Activated CD4-positive, alpha-beta T cell treated with anti-CD3 and anti-CD28 coated beads, Interleukin-2, amount 10 ng/mL, durations not matched to agents 24 days and 14 days (primary cell): Measurements from ENCODE around the gene PRR5L. TPM values are rescaled to one million over a fixed set of nuclear protein-coding genes. Genes with fewer than 3 reads are reported as not detected.
A peak's percentile ranks its signal among the peaks of the same experiment; 100 is the strongest.

ENCODE experiments used
- DNase-seq: peaks from one replicate; pipeline ENCODE4 v3.0.0; 2022
- H3K27ac Mint-ChIP-seq: one replicate; pipeline ENCODE4 v1.8.0; 2022; ENCODE audit warnings: mild to moderate bottlenecking, mixed read lengths
- H3K27me3 Mint-ChIP-seq: one replicate; pipeline ENCODE4 v1.8.0; 2022; ENCODE audit warnings: mixed read lengths
- H3K36me3 Mint-ChIP-seq: one replicate; pipeline ENCODE4 v1.8.0; 2022; ENCODE audit warnings: low read depth, mild to moderate bottlenecking, mixed read lengths
- H3K4me1 Mint-ChIP-seq: one replicate; pipeline ENCODE4 v1.8.0; 2021; ENCODE audit warnings: mixed read lengths
- H3K4me3 Mint-ChIP-seq: one replicate; pipeline ENCODE4 v1.8.0; 2022; ENCODE audit warnings: mild to moderate bottlenecking, moderate library complexity, mixed read lengths
- H3K9me3 Mint-ChIP-seq: one replicate; pipeline ENCODE4 v1.8.0; 2021; ENCODE audit warnings: mixed read lengths
- intact Hi-C: fragments of 100-400 bp; cut with micrococcal nuclease; formaldehyde crosslinking; loops from one replicate; pipeline ENCODE4 v1.15.1; 2023
- total RNA-seq: library from RNA; stranded (reverse); gene quantifications from 2 replicates; pipeline ENCODE4 v1.2.3, GENCODE V29; 2022

The PRR5L gene
- total RNA-seq, 1 donor from 2014 or later, result 54.5 TPM

GRCh38 chr11:36485298-36486002 is 189.4 kb downstream of the PRR5L start:
- intact Hi-C loops, result no loop called here
- Mint-ChIP-seq H3K36me3 (peaks cover 50% of the 10 kb centered on the region), H3K27me3 (no peaks in the 10 kb centered on the region), H3K4me3 (no peak overlapping the region), H3K27ac (no peak overlapping the region), H3K4me1 (peaks cover 17% of the 10 kb centered on the region), H3K9me3 (no peaks in the 10 kb centered on the region)
- DNase-seq, result no peak

GRCh38 chr11:36487619-36488018 is 191.5 kb downstream of the PRR5L start:
- intact Hi-C loops, result no loop called here
- Mint-ChIP-seq H3K27ac (no peak overlapping the region), H3K36me3 (peaks cover 62% of the 10 kb centered on the region), H3K4me1 (peaks cover 20% of the 10 kb centered on the region), H3K9me3 (no peaks in the 10 kb centered on the region), H3K4me3 (no peak overlapping the region), H3K27me3 (no peaks in the 10 kb centered on the region)
- no peak for DNase-seq

DNA sequence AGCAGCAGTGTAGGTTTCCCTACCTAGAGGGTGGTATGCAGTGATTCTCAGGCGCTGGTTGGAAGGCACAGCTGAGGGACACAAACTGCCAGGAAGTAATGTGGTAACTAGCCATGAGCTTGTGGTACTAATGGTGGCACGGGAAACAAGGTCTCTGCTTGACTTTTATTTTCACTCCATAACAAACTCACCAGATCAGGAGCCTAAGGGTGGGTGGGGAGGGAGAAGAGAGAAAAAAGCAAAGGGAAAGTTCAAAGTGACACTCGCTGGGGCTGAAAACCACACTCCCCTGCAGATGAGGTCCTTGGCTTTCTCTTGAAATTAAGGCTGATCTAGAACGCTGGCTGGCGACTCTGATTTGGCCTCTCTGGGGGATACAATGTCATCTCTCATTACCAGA is 192.0 kb downstream of the PRR5L start:
- Mint-ChIP-seq H3K27me3 (no peaks in the 10 kb centered on the region), H3K27ac (no peak overlapping the region), H3K36me3 (peaks cover 65% of the 10 kb centered on the region), H3K4me1 (peaks cover 20% of the 10 kb centered on the region), H3K9me3 (no peaks in the 10 kb centered on the region), H3K4me3 (no peak overlapping the region)
- no peak for DNase-seq
- intact Hi-C loops, result no loop called here

DNA sequence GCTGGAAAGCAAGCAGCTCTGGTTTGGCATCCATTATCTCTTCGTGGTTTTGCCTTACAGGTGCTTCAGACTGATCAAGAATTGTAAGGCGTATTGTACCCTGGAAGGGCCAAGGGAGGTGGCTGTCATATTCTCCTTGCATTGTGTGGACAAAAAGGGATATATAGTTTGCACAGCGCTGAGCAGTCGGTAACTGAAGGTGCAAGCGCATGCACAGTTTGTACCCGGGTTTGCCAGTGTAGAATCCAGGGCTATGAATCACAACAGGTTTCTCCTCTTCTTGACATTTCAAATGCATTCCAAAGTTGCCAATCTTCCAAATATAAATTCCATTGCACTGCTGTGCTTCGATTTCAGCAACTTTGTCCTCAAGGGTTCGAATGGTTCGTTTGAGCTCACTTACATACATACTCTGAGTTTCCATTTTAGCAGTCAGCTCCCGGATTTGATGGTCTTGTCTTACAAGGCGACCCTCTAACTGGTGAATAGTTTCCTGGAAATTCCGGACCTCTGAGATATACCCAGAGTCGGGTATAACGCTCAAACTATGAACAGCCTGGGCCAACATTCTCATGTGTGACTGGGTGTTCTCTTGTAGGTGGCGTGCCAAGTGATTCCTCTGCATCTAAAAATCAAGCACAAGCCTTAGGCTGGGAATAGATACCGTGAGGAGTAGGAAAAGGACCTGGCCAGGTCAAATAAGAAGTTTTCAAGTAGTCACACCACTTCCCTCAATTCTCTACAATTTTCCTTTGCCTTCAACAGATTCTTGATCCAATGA is 194.1 kb downstream of the PRR5L start:
- Mint-ChIP-seq H3K27ac (no peak overlapping the region), H3K36me3 (peaks cover 58% of the 10 kb centered on the region), H3K4me1 (peaks cover 18% of the 10 kb centered on the region), H3K9me3 (no peaks in the 10 kb centered on the region), H3K4me3 (no peak overlapping the region), H3K27me3 (no peaks in the 10 kb centered on the region)
- intact Hi-C loops, result loop anchor here (5.0 kb wide), 1 partner anchor 873 kb away; the partner anchor contains the start of gene FJX1
- no peak for DNase-seq

- Mint-ChIP-seq H3K4me1 (peaks cover 16% of the 10 kb centered on the region), H3K27me3 (no peaks in the 10 kb centered on the region), H3K9me3 (no peaks in the 10 kb centered on the region), H3K36me3 (peaks cover 54% of the 10 kb centered on the region), H3K4me3 (no peak overlapping the region), H3K27ac (no peak overlapping the region)
- peak; percentile 79 for DNase-seq
- intact Hi-C loops, result loop anchor here (1.0 to 5.0 kb wide), 5 partner anchors 45 to 876 kb away; partner anchors contain the start of gene FJX1
Measured at GRCh38 chr11:36492724-36493304, 196.7 kb downstream of the PRR5L start.

- Mint-ChIP-seq H3K9me3 (no peaks in the 10 kb centered on the region), H3K27me3 (no peaks in the 10 kb centered on the region), H3K4me3 (no peak overlapping the region), H3K36me3 (peaks cover 53% of the 10 kb centered on the region), H3K4me1 (peaks cover 12% of the 10 kb centered on the region), H3K27ac (no peak overlapping the region)
- intact Hi-C loops, result loop anchor here (5.0 kb wide), 1 partner anchor 876 kb away; the partner anchor contains the start of gene FJX1
- no peak for DNase-seq
Measured at GRCh38 chr11:36493332-36493731, 197.2 kb downstream of the PRR5L start.

- H3K27ac Mint-ChIP-seq, result no peak overlapping the region
- intact Hi-C loops, result no loop called here
- H3K4me3 Mint-ChIP-seq, result no peak overlapping the region
- H3K4me1 Mint-ChIP-seq, result peaks cover 17% of the 10 kb centered on the region
- H3K9me3 Mint-ChIP-seq, result no peaks in the 10 kb centered on the region
- DNase-seq, result no peak
- H3K27me3 Mint-ChIP-seq, result no peaks in the 10 kb centered on the region
- H3K36me3 Mint-ChIP-seq, result peaks cover 33% of the 10 kb centered on the region
Measured at GRCh38 chr11:36498721-36499120, 202.6 kb downstream of the PRR5L start.

GRCh38 chr11:36499315-36499714 is 203.2 kb downstream of the PRR5L start:
- intact Hi-C loops, result no loop called here
- Mint-ChIP-seq H3K9me3 (no peaks in the 10 kb centered on the region), H3K4me3 (no peak overlapping the region), H3K36me3 (peaks cover 33% of the 10 kb centered on the region), H3K27me3 (no peaks in the 10 kb centered on the region), H3K27ac (no peak overlapping the region), H3K4me1 (peaks cover 17% of the 10 kb centered on the region)
- no peak for DNase-seq

DNA sequence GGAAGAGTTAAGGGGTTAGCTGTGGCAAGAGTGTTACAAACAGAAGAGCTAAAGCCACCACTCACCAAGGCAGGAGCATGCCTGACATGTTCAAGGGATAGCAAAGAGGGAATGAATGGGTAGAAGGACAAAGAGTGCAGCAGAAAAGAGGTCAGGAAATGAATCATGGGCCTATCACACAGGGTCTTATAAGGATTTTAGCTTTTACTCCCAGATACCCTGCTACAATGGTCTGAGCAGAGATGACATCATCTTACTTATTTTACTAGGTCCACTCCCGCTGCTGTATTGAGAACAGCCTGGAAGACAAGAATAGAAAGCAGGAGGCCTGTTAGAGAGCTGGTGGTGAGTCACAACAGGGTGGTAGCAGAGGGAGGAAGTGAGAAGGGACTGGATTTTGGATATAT is 204.2 kb downstream of the PRR5L start:
- no peak overlapping the region for H3K27ac Mint-ChIP-seq
- intact Hi-C loops, result no loop called here

GRCh38 chr11:36501236-36501635 is 205.1 kb downstream of the PRR5L start:
- Mint-ChIP-seq H3K27ac (no peak overlapping the region), H3K27me3 (no peaks in the 10 kb centered on the region), H3K36me3 (peaks cover 33% of the 10 kb centered on the region), H3K4me3 (no peak overlapping the region), H3K9me3 (no peaks in the 10 kb centered on the region), H3K4me1 (peaks cover 29% of the 10 kb centered on the region)
- peak; percentile 32 for DNase-seq
- intact Hi-C loops, result no loop called here

More for the DNA sequence above, 204.2 kb downstream of the PRR5L start:
- no peaks in the 10 kb centered on the region for H3K27me3 Mint-ChIP-seq
- H3K9me3 Mint-ChIP-seq, result no peaks in the 10 kb centered on the region
- DNase-seq, result peak; percentile 44
- peaks cover 22% of the 10 kb centered on the region for H3K4me1 Mint-ChIP-seq
- no peak overlapping the region for H3K4me3 Mint-ChIP-seq
- H3K36me3 Mint-ChIP-seq, result peaks cover 32% of the 10 kb centered on the region

DNA sequence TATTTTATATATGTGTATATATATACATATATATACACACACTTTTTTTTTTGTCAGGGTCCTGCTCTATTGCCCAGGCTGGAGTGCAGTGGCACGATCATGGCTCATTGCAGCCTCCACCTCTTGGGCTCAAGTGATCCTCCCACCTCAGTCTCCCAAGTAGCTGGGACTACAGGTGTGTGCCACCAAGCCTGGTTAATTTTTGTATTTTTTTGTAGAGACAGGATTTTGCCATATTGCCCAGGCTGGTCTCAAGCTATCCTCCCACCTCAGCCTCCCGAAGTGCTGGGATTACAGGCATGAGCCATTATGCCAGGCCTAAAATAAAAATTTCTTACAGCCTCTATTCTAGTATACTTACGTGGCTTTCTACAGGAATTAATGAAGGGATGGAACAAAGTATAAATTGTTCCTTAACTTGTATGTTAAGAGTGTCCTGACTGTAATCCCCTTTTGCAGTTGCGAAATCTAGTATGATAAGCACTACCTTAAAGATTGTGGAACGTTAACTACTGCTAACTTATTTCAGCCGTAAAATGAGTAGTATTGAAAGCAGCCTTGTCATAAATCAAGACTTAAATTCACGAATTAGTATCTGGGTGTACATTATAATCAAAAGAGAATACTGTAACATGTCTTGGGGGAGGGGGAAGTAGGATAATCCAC is 211.9 kb downstream of the PRR5L start:
- intact Hi-C loops, result loop anchor here (5.0 kb wide), 1 partner anchor 49 kb away; no protein-coding TSS in a partner anchor
- H3K27me3 Mint-ChIP-seq, result peaks cover 7% of the 10 kb centered on the region
- H3K4me1 Mint-ChIP-seq, result peaks cover 23% of the 10 kb centered on the region
- H3K36me3 Mint-ChIP-seq, result peaks cover 6% of the 10 kb centered on the region
- H3K9me3 Mint-ChIP-seq, result no peaks in the 10 kb centered on the region
- peak overlapping the region; percentile 0 for H3K27ac Mint-ChIP-seq
- H3K4me3 Mint-ChIP-seq, result peak overlapping the region; percentile 98
- DNase-seq, result no peak

DNA sequence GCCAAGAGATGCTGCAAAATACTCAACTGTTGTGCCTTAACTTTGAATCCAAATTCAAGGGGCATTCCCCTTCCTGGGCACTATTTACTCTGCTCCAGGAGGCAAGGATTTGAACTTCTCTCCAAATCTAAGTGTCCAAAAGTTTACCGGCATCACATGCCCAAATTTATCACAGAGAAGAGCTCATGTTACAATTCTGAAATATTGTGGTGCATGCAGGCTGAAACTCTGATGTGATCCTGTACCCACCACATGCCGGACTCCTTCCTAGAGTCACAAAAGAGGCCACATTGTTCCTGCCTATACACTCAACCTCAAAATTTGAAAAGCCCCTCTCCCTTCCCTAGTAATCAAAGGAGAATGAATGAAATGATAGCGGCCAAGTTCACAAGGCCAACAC is 212.7 kb downstream of the PRR5L start:
- no peak for DNase-seq
- H3K27me3 Mint-ChIP-seq, result peaks cover 12% of the 10 kb centered on the region
- H3K27ac Mint-ChIP-seq, result peak overlapping the region; percentile 90
- H3K36me3 Mint-ChIP-seq, result peaks cover 6% of the 10 kb centered on the region
- intact Hi-C loops, result loop anchor here (5.0 kb wide), 1 partner anchor 49 kb away; no protein-coding TSS in a partner anchor
- H3K9me3 Mint-ChIP-seq, result peaks cover 4% of the 10 kb centered on the region
- peak overlapping the region; percentile 98 for H3K4me3 Mint-ChIP-seq
- peaks cover 23% of the 10 kb centered on the region for H3K4me1 Mint-ChIP-seq

GRCh38 chr11:36509201-36509639 is 213.1 kb downstream of the PRR5L start:
- intact Hi-C loops, result loop anchor here (5.0 kb wide), 1 partner anchor 48 kb away; no protein-coding TSS in a partner anchor
- peaks cover 17% of the 10 kb centered on the region for H3K27me3 Mint-ChIP-seq
- H3K4me3 Mint-ChIP-seq, result peak overlapping the region; percentile 98
- peaks cover 6% of the 10 kb centered on the region for H3K36me3 Mint-ChIP-seq
- peak overlapping the region; percentile 90 for H3K27ac Mint-ChIP-seq
- peaks cover 4% of the 10 kb centered on the region for H3K9me3 Mint-ChIP-seq
- DNase-seq, result peak; percentile 74
- H3K4me1 Mint-ChIP-seq, result peaks cover 23% of the 10 kb centered on the region
